HG03342 (cell line): ENCODE results near the gene MECR.

Experiments used
- ATAC-seq: cut with Tn5 transposase; IDR thresholded peaks from one replicate; pipeline ENCODE4 v1.9.1; 2021; ENCODE audit warnings: mild to moderate bottlenecking, moderate library complexity; ENCODE audit not compliant: unreplicated experiment

The MECR gene

GRCh38 chr1:29255134-29255666 lies 24.5 kb upstream of the MECR start:
- no peak for ATAC-seq

GRCh38 chr1:29254346-29254745 lies 23.6 kb upstream of the MECR start:
- no peak for ATAC-seq

GRCh38 chr1:29253180-29253579 lies 22.4 kb upstream of the MECR start:
- no peak for ATAC-seq

- ATAC-seq: no peak
Observed at GRCh38 chr1:29251164-29252124, 20.7 kb upstream of the MECR start.

GRCh38 chr1:29249951-29250581 lies 19.3 kb upstream of the MECR start:
- no peak for ATAC-seq

- no peak for ATAC-seq
Observed at GRCh38 chr1:29249170-29249691, 18.5 kb upstream of the MECR start.

GRCh38 chr1:29248409-29248808 lies 17.7 kb upstream of the MECR start:
- no peak for ATAC-seq

GRCh38 chr1:29247571-29248273 lies 17.0 kb upstream of the MECR start:
- ATAC-seq: no peak

GRCh38 chr1:29247044-29247443 lies 16.3 kb upstream of the MECR start:
- ATAC-seq: no peak

GRCh38 chr1:29245876-29246275 lies 15.1 kb upstream of the MECR start:
- ATAC-seq: no peak

- ATAC-seq: no peak
Observed at GRCh38 chr1:29245261-29245660, 14.5 kb upstream of the MECR start.

GRCh38 chr1:29243871-29244200 lies 13.1 kb upstream of the MECR start:
- ATAC-seq: no peak

GRCh38 chr1:29243023-29243870 lies 12.5 kb upstream of the MECR start:
- ATAC-seq: no peak

GRCh38 chr1:29240986-29241385 lies 10.3 kb upstream of the MECR start:
- no peak for ATAC-seq

GRCh38 chr1:29240400-29240837 lies 9.7 kb upstream of the MECR start:
- ATAC-seq: no peak

- no peak for ATAC-seq
Observed at GRCh38 chr1:29239142-29239541, 8.4 kb upstream of the MECR start.

GRCh38 chr1:29238620-29239002 lies 7.9 kb upstream of the MECR start:
- no peak for ATAC-seq

- no peak for ATAC-seq
Observed at GRCh38 chr1:29237852-29238619, 7.3 kb upstream of the MECR start.

GRCh38 chr1:29237129-29237821 lies 6.5 kb upstream of the MECR start:
- ATAC-seq: no peak
